Measurements from ENCODE around the gene SORCS1. TPM values are rescaled to one million over a fixed set of nuclear protein-coding genes. Genes with fewer than 3 reads are reported as not detected.

Gene SORCS1
- total and polyA plus RNA-seq, 2 donors (not counting 1 experiment from before 2014, with no cell fraction given) = not detected

DNA sequence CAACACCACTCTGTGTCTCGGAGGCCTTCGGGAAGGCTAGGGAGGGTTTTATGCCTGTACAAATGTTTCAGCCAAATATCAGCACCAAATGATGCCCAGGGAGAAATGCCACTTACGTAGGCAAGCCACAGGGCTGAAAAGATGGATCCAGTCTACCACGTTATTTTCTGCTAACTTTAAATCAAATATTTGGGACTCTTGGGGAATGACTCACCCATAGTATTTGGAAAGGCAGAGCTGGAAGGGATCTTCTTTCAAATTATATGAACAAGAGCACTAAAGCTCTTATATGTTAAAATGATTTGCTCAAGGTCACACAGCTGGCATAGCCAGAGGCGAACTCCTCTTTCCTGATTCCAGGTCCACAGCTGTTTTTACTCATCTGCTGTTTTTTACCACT, 591.4 kb downstream of the SORCS1 start:
- H3K4me2 ChIP-seq (replicated peaks; ENCODE audit: low read depth, low read length, poor library complexity, severe bottlenecking) = no peak overlapping the region
- H3K79me2 ChIP-seq (ENCODE audit: control insufficient read depth, insufficient read depth, low read length) = no peaks in the 10 kb centered on the region
- Mint-ChIP-seq H3K4me1 (no peaks in the 10 kb centered on the region), H3K9me3 (ENCODE audit: insufficient read depth) (no peaks in the 10 kb centered on the region), H3K27me3 (peaks cover 3% of the 10 kb centered on the region), H3K27ac (no peak overlapping the region), H3K4me3 (no peak overlapping the region)
- peaks cover 0 to 3% (median 0%) of the 10 kb centered on the region in 4 experiments for H3K27me3 ChIP-seq (replicated peaks in 1 of 4; ENCODE audit: control extremely low read depth in 1 of 4, control insufficient read depth in 3 of 4, insufficient read depth in 4 of 4, low read length in 3 of 4)
- H3K4me3 ChIP-seq (ENCODE audit: control extremely low read depth in 1 of 5, extremely low read depth in 1 of 5, insufficient read depth in 1 of 5, low read depth in 2 of 5, low read length in 4 of 5) = no peak overlapping the region
- H3K9ac ChIP-seq (ENCODE audit: low read length) = no peak overlapping the region
- H3K9me3 ChIP-seq (ENCODE audit: control extremely low read depth in 1 of 3, control insufficient read depth in 2 of 3, insufficient read depth in 1 of 3, low read length in 2 of 3) = no peaks in the 10 kb centered on the region
- DNase-seq (no peak), ATAC-seq (ENCODE audit: low read depth) (no peak)
- ChIA-PET CTCF (no interaction called here), POLR2A (no interaction called here)
- intact Hi-C loops (cut with micrococcal nuclease) = no loop called here
- H2AFZ ChIP-seq (ENCODE audit: insufficient read depth, low read depth, low read length, poor library complexity, severe bottlenecking) = no peak overlapping the region
- H3K27ac ChIP-seq (ENCODE audit: low read length in 2 of 2) = no peak overlapping the region
- WGBS (ENCODE audit: insufficient coverage) = 100% methylated on average over 2 of the region's 5 CpGs
- TF ChIP-seq EZH2 (IDR thresholded peaks at IDR 0.05; ENCODE audit: borderline replicate concordance, insufficient read depth, low read depth, low read length, poor library complexity, severe bottlenecking) = no peak
- TF ChIP-seq CTCF (IDR thresholded peaks at IDR 0.05) = no peak
- H4K20me1 ChIP-seq (ENCODE audit: control insufficient read depth, insufficient read depth, low read length, poor library complexity, severe bottlenecking) = no peaks in the 10 kb centered on the region
- no peaks in the 10 kb centered on the region for H3K36me3 ChIP-seq (replicated peaks in 1 of 2; ENCODE audit: control extremely low read depth in 1 of 2, control insufficient read depth in 1 of 2, extremely low read depth in 1 of 2, insufficient read depth in 2 of 2, low read length in 1 of 2)
- H3K4me1 ChIP-seq (ENCODE audit: control insufficient read depth in 2 of 2, insufficient read depth in 2 of 2, low read length in 2 of 2) = no peaks in the 10 kb centered on the region

DNA sequence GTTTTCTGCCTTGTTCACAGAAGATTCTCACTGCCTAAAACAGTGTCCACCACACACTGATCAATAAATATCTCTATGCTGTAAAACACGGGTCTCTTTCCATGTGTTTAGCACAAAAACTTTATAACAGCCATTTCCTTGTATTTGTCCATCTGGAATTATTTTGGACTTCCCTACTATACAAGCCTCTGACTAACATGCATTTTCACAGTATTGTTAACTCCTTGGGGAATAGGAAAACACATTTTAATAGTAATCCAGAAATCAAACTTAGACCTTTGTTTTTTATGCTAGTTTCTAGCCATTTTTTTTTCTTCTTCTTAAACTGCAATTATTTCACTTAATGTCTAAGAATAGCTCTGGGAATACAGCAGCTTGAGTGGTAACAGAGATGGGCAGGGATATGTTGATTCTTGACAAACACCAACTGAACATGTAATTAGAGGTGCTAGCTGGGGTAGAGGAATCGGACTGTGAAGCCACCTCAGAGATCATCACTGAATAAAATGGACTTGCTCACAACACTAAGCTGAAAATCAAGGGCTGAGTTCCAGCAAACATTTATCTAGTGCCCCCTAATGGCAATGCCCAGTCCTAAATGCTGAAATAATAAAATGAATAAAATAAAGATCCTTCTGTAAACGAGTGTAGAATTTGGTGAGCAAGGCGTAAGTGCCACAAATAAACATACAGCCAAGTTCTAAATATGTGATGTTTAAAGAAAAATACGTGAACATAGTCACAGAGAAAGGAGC, 593.1 kb downstream of the SORCS1 start:
- no peak overlapping the region for H3K4me3 ChIP-seq (ENCODE audit: control extremely low read depth in 1 of 5, extremely low read depth in 1 of 5, insufficient read depth in 1 of 5, low read depth in 2 of 5, low read length in 4 of 5)
- ChIA-PET CTCF (no interaction called here), POLR2A (no interaction called here)
- H3K9ac ChIP-seq (ENCODE audit: low read length) = no peak overlapping the region
- no peaks in the 10 kb centered on the region for H3K9me3 ChIP-seq (ENCODE audit: control extremely low read depth in 1 of 3, control insufficient read depth in 2 of 3, insufficient read depth in 1 of 3, low read length in 2 of 3)
- ATAC-seq (ENCODE audit: low read depth) (no peak), DNase-seq (no peak)
- no peak overlapping the region for H2AFZ ChIP-seq (ENCODE audit: insufficient read depth, low read depth, low read length, poor library complexity, severe bottlenecking)
- Mint-ChIP-seq H3K4me3 (no peak overlapping the region), H3K9me3 (ENCODE audit: insufficient read depth) (no peaks in the 10 kb centered on the region), H3K4me1 (no peaks in the 10 kb centered on the region), H3K27ac (no peak overlapping the region), H3K27me3 (no peaks in the 10 kb centered on the region)
- intact Hi-C loops (cut with micrococcal nuclease) = no loop called here
- no peaks in the 10 kb centered on the region for H3K36me3 ChIP-seq (replicated peaks in 1 of 2; ENCODE audit: control extremely low read depth in 1 of 2, control insufficient read depth in 1 of 2, extremely low read depth in 1 of 2, insufficient read depth in 2 of 2, low read length in 1 of 2)
- no peaks in the 10 kb centered on the region for H3K79me2 ChIP-seq (ENCODE audit: control insufficient read depth, insufficient read depth, low read length)
- 78% methylated on average over 1 of the region's 5 CpGs for WGBS (ENCODE audit: insufficient coverage)
- no peaks in the 10 kb centered on the region for H3K4me1 ChIP-seq (ENCODE audit: control insufficient read depth in 2 of 2, insufficient read depth in 2 of 2, low read length in 2 of 2)
- H4K20me1 ChIP-seq (ENCODE audit: control insufficient read depth, insufficient read depth, low read length, poor library complexity, severe bottlenecking) = no peaks in the 10 kb centered on the region
- H3K4me2 ChIP-seq (replicated peaks; ENCODE audit: low read depth, low read length, poor library complexity, severe bottlenecking) = no peak overlapping the region
- no peak overlapping the region for H3K27ac ChIP-seq (ENCODE audit: low read length in 2 of 2)
- TF ChIP-seq EZH2 (IDR thresholded peaks at IDR 0.05; ENCODE audit: borderline replicate concordance, insufficient read depth, low read depth, low read length, poor library complexity, severe bottlenecking) = no peak
- TF ChIP-seq CTCF (IDR thresholded peaks at IDR 0.05) = no peak
- peaks cover 0 to 2% (median 0%) of the 10 kb centered on the region in 4 experiments for H3K27me3 ChIP-seq (replicated peaks in 1 of 4; ENCODE audit: control extremely low read depth in 1 of 4, control insufficient read depth in 3 of 4, insufficient read depth in 4 of 4, low read length in 3 of 4)
